ENCODE data around the gene BTBD7. TPM values are rescaled to one million over a fixed set of nuclear protein-coding genes. Genes with fewer than 3 reads are reported as not detected.

Gene BTBD7
- total RNA-seq, 2 experiments from 2014 or later: 12.5 to 12.6 TPM

DNA sequence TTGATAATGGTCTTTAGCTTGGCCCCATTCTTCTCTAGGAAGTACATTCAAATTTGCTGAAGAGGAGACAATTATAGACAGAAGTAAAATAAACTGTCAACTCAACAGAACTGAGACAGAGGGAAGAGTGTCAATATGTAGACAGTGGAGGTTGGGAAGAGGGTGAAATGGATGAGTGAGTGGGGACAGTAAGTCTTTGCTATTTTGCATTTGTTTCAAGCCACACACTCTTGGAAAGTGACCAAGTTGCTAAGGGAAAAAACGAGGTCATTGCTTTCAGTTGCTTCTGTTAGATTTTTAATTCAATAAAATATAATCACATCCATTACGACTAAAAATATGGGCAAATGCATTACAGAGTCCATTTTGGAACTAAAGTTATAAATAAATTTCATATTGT is 47.8 kb downstream of the BTBD7 start:
- TF ChIP-seq, protein P1, sequence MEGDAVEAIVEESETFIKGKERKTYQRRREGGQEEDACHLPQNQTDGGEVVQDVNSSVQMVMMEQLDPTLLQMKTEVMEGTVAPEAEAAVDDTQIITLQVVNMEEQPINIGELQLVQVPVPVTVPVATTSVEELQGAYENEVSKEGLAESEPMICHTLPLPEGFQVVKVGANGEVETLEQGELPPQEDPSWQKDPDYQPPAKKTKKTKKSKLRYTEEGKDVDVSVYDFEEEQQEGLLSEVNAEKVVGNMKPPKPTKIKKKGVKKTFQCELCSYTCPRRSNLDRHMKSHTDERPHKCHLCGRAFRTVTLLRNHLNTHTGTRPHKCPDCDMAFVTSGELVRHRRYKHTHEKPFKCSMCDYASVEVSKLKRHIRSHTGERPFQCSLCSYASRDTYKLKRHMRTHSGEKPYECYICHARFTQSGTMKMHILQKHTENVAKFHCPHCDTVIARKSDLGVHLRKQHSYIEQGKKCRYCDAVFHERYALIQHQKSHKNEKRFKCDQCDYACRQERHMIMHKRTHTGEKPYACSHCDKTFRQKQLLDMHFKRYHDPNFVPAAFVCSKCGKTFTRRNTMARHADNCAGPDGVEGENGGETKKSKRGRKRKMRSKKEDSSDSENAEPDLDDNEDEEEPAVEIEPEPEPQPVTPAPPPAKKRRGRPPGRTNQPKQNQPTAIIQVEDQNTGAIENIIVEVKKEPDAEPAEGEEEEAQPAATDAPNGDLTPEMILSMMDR (IDR thresholded peaks at IDR 0.05): no peak
- no peak overlapping the region for H3K27ac ChIP-seq (ENCODE audit: low read depth in 1 of 2, low read length in 2 of 2)
- ATAC-seq (ENCODE audit: poor library complexity) (no peak), DNase-seq (no peak)
- ChIA-PET CTCF (no interaction called here), POLR2A (no interaction called here)
- no peak overlapping the region for H3K4me3 Mint-ChIP-seq
- H3K4me1 Mint-ChIP-seq (ENCODE audit: low read depth): peaks cover 26% of the 10 kb centered on the region
- no peaks in the 10 kb centered on the region for H3K27me3 ChIP-seq (ENCODE audit: control insufficient read depth in 1 of 2, insufficient read depth in 2 of 2, low read length in 2 of 2)
- no peaks in the 10 kb centered on the region for H3K4me1 ChIP-seq (ENCODE audit: insufficient read depth, low read length)
- no peak overlapping the region for H3K4me3 ChIP-seq (ENCODE audit: low read length)
- H3K27me3 Mint-ChIP-seq: no peaks in the 10 kb centered on the region
- intact Hi-C loops (cut with DNase I, micrococcal nuclease): no loop called here
- peaks cover 21% of the 10 kb centered on the region for H3K36me3 ChIP-seq (ENCODE audit: insufficient read depth, low read length)
- no peaks in the 10 kb centered on the region for H3K9me3 ChIP-seq (ENCODE audit: control insufficient read depth in 1 of 2, insufficient read depth in 1 of 2, low read length in 2 of 2)
- H3K36me3 Mint-ChIP-seq (ENCODE audit: low read depth): peaks cover 48% of the 10 kb centered on the region
- H3K9me3 Mint-ChIP-seq: no peaks in the 10 kb centered on the region
- no peak overlapping the region for H3K27ac Mint-ChIP-seq

DNA sequence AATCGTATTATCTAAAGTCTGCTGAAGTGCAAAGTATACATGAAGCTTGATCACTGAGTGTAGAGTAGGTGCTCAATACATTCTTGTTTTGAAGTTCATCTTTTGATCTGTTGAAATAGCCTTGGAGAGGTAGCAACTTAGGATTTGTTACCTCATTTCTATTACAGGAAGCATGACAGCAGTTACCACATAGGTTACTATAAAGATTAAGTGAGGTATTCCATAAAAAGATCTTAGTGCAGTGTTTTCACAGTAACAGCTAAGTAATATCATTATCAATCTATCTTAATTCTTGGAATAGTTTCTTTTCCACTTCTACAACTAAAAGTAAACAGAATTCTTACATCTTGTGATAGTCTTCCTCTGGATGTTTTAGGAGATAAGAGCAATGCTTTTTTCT is 50.9 kb downstream of the BTBD7 start:
- ChIA-PET POLR2A (interaction anchor here (0.7 kb wide), 1 partner anchor 727 kb away, joined by 3 read pairs; no protein-coding TSS in a partner anchor), CTCF (no interaction called here)
- Mint-ChIP-seq H3K36me3 (ENCODE audit: low read depth) (peaks cover 30% of the 10 kb centered on the region), H3K27me3 (no peaks in the 10 kb centered on the region), H3K4me3 (no peak overlapping the region), H3K4me1 (ENCODE audit: low read depth) (peaks cover 7% of the 10 kb centered on the region), H3K9me3 (no peaks in the 10 kb centered on the region), H3K27ac (no peak overlapping the region)
- ATAC-seq (ENCODE audit: poor library complexity) (no peak), DNase-seq (no peak)
- intact Hi-C loops (cut with DNase I, micrococcal nuclease): no loop called here
- Histone ChIP-seq H3K9me3 (ENCODE audit: control insufficient read depth in 1 of 2, insufficient read depth in 1 of 2, low read length in 2 of 2) (no peaks in the 10 kb centered on the region), H3K27ac (ENCODE audit: low read depth in 1 of 2, low read length in 2 of 2) (no peak overlapping the region), H3K4me3 (ENCODE audit: low read length) (no peak overlapping the region), H3K4me1 (ENCODE audit: insufficient read depth, low read length) (no peaks in the 10 kb centered on the region), H3K27me3 (ENCODE audit: control insufficient read depth in 1 of 2, insufficient read depth in 2 of 2, low read length in 2 of 2) (no peaks in the 10 kb centered on the region), H3K36me3 (ENCODE audit: insufficient read depth, low read length) (peaks cover 3% of the 10 kb centered on the region)
- TF ChIP-seq, protein P1 (IDR thresholded peaks at IDR 0.05): no peak

DNA sequence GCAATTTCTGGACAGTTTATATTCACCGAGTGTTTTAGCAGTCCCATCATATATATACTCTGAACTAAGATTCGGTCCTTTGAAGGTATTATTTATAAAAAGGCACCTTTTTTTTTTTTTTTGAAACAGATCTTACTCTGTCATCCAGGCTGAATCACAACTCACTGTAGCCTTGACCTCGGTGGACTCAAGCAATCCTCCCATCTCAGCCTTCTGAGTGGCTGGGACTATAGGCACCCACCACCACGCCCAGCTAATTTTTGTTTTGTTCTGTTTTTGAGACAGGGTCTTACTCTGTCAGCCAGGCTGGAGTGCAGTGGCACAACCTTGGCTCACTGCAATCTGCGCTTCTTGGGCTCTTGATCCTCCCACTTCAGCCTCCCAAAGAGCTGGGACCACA is 52.1 kb downstream of the BTBD7 start:
- H3K4me3 ChIP-seq (ENCODE audit: low read length): no peak overlapping the region
- H3K9me3 Mint-ChIP-seq: no peaks in the 10 kb centered on the region
- ChIA-PET CTCF (no interaction called here), POLR2A (no interaction called here)
- peaks cover 7% of the 10 kb centered on the region for H3K4me1 Mint-ChIP-seq (ENCODE audit: low read depth)
- H3K36me3 Mint-ChIP-seq (ENCODE audit: low read depth): peaks cover 22% of the 10 kb centered on the region
- no peaks in the 10 kb centered on the region for H3K9me3 ChIP-seq (ENCODE audit: control insufficient read depth in 1 of 2, insufficient read depth in 1 of 2, low read length in 2 of 2)
- H3K36me3 ChIP-seq (ENCODE audit: insufficient read depth, low read length): no peaks in the 10 kb centered on the region
- TF ChIP-seq, protein P1 (IDR thresholded peaks at IDR 0.05): no peak
- H3K27me3 Mint-ChIP-seq: no peaks in the 10 kb centered on the region
- DNase-seq (no peak), ATAC-seq (ENCODE audit: poor library complexity) (no peak)
- no peak overlapping the region for H3K27ac Mint-ChIP-seq
- intact Hi-C loops (cut with DNase I, micrococcal nuclease): no loop called here
- H3K4me1 ChIP-seq (ENCODE audit: insufficient read depth, low read length): no peaks in the 10 kb centered on the region
- H3K27me3 ChIP-seq (ENCODE audit: control insufficient read depth in 1 of 2, insufficient read depth in 2 of 2, low read length in 2 of 2): no peaks in the 10 kb centered on the region
- no peak overlapping the region for H3K27ac ChIP-seq (ENCODE audit: low read depth in 1 of 2, low read length in 2 of 2)
- H3K4me3 Mint-ChIP-seq: no peak overlapping the region
